ENCODE results near the gene PDZRN3. TPM values are rescaled to one million over a fixed set of nuclear protein-coding genes. Genes with fewer than 3 reads are reported as not detected.

Gene PDZRN3
- total and polyA plus RNA-seq, 2 of the 13 experiments (the other 11 are each of a cell fraction or from before 2014, with no cell fraction given): not detected

- H3K27me3 ChIP-seq (ENCODE audit: control insufficient read depth in 1 of 2, insufficient read depth in 2 of 2, low read length in 2 of 2): no peaks in the 10 kb centered on the region
- H3K27ac ChIP-seq (ENCODE audit: extremely low read length, insufficient read depth, low read length): no peak overlapping the region
- ChIA-PET POLR2A (no interaction called here), CTCF (ENCODE audit: low intra/inter-chr PET ratio, low total read pairs) (no interaction called here)
- H3K4me2 ChIP-seq (ENCODE audit: low read depth, low read length): no peak overlapping the region
- intact Hi-C loops (cut with micrococcal nuclease; ENCODE audit: unreplicated experiment): no loop called here
- H3K9me3 ChIP-seq (ENCODE audit: low read length): no peaks in the 10 kb centered on the region
- FAIRE-seq (no peak), DNase-seq (ENCODE audit: low spot score) (no peak), ATAC-seq (no peak)
- no peaks in the 10 kb centered on the region for H3K79me2 ChIP-seq (ENCODE audit: insufficient read depth, low read length)
- no peaks in the 10 kb centered on the region for H4K20me1 ChIP-seq (ENCODE audit: insufficient read depth, low read length)
- no peak overlapping the region for H2AFZ ChIP-seq (ENCODE audit: low read length)
- TF ChIP-seq SP1 (IDR thresholded peaks at IDR 0.05) (no peak), SP1 (CRISPR knock-in tag; IDR thresholded peaks at IDR 0.05) (no peak), ZSCAN12 (CRISPR knock-in tag; IDR thresholded peaks at IDR 0.05) (no peak), ERF (CRISPR knock-in tag; IDR thresholded peaks at IDR 0.05) (no peak), ZNF335 (CRISPR knock-in tag; IDR thresholded peaks at IDR 0.05) (no peak), FOXA1 (IDR thresholded peaks at IDR 0.05) (no peak), FOXA1 (CRISPR knock-in tag; IDR thresholded peaks at IDR 0.05) (no peak), ARHGAP35 (CRISPR knock-in tag; IDR thresholded peaks at IDR 0.05; ENCODE audit: borderline replicate concordance) (no peak), CREM (IDR thresholded peaks at IDR 0.05) (no peak), CREM (CRISPR knock-in tag; IDR thresholded peaks at IDR 0.05) (no peak)
- no TSS peak for BruUV-seq (replicated peaks)
- in situ Hi-C loops (cut with HindIII; ENCODE audit: extremely low pct_ligation_motif_present, low pct_unique_long_range_greater_than_20kb): no loop called here
- H3K36me3 ChIP-seq (replicated peaks in 1 of 2; ENCODE audit: control insufficient read depth in 1 of 2, insufficient read depth in 2 of 2, low read length in 2 of 2): no peaks in the 10 kb centered on the region
- H3K4me3 ChIP-seq (replicated peaks in 1 of 3; ENCODE audit: insufficient read depth in 1 of 3, low read depth in 2 of 3, low read length in 3 of 3): no peak overlapping the region
- H3K9ac ChIP-seq (ENCODE audit: insufficient read depth, low read depth, low read length): no peak overlapping the region
- no peaks in the 10 kb centered on the region for H3K4me1 ChIP-seq (ENCODE audit: insufficient read depth, low read length)
These were observed 87.8 kb downstream of the PDZRN3 start for GRCh38 chr3:73536952-73537351.

GRCh38 chr3:73536336-73536895 lies 88.3 kb downstream of the PDZRN3 start:
- BruUV-seq (replicated peaks): no TSS peak
- FAIRE-seq: no peak
- ChIA-PET POLR2A (no interaction called here), CTCF (ENCODE audit: low intra/inter-chr PET ratio, low total read pairs) (no interaction called here)
- Histone ChIP-seq H3K9ac (ENCODE audit: insufficient read depth, low read depth, low read length) (no peak overlapping the region), H3K4me2 (ENCODE audit: low read depth, low read length) (no peak overlapping the region), H2AFZ (ENCODE audit: low read length) (no peak overlapping the region), H3K4me3 (replicated peaks in 1 of 3; ENCODE audit: insufficient read depth in 1 of 3, low read depth in 2 of 3, low read length in 3 of 3) (no peak overlapping the region), H3K27me3 (ENCODE audit: control insufficient read depth in 1 of 2, insufficient read depth in 2 of 2, low read length in 2 of 2) (no peaks in the 10 kb centered on the region), H3K27ac (ENCODE audit: extremely low read length, insufficient read depth, low read length) (no peak overlapping the region), H3K4me1 (ENCODE audit: insufficient read depth, low read length) (no peaks in the 10 kb centered on the region), H3K36me3 (replicated peaks in 1 of 2; ENCODE audit: control insufficient read depth in 1 of 2, insufficient read depth in 2 of 2, low read length in 2 of 2) (no peaks in the 10 kb centered on the region), H3K9me3 (ENCODE audit: low read length) (no peaks in the 10 kb centered on the region), H4K20me1 (ENCODE audit: insufficient read depth, low read length) (no peaks in the 10 kb centered on the region), H3K79me2 (ENCODE audit: insufficient read depth, low read length) (no peaks in the 10 kb centered on the region)
- ATAC-seq: no peak
- intact Hi-C loops (cut with micrococcal nuclease; ENCODE audit: unreplicated experiment): no loop called here
- DNase-seq (ENCODE audit: low spot score): no peak
- 24% methylated on average over 4 of the region's 4 CpGs for WGBS (ENCODE audit: low lambda C conversion rate)
- in situ Hi-C loops (cut with HindIII; ENCODE audit: extremely low pct_ligation_motif_present, low pct_unique_long_range_greater_than_20kb): no loop called here
- TF ChIP-seq, protein P1, sequence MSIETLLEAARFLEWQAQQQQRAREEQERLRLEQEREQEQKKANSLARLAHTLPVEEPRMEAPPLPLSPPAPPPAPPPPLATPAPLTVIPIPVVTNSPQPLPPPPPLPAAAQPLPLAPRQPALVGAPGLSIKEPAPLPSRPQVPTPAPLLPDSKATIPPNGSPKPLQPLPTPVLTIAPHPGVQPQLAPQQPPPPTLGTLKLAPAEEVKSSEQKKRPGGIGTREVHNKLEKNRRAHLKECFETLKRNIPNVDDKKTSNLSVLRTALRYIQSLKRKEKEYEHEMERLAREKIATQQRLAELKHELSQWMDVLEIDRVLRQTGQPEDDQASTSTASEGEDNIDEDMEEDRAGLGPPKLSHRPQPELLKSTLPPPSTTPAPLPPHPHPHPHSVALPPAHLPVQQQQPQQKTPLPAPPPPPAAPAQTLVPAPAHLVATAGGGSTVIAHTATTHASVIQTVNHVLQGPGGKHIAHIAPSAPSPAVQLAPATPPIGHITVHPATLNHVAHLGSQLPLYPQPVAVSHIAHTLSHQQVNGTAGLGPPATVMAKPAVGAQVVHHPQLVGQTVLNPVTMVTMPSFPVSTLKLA (IDR thresholded peaks at IDR 0.05): peak; percentile 67
- TF ChIP-seq, protein P2, sequence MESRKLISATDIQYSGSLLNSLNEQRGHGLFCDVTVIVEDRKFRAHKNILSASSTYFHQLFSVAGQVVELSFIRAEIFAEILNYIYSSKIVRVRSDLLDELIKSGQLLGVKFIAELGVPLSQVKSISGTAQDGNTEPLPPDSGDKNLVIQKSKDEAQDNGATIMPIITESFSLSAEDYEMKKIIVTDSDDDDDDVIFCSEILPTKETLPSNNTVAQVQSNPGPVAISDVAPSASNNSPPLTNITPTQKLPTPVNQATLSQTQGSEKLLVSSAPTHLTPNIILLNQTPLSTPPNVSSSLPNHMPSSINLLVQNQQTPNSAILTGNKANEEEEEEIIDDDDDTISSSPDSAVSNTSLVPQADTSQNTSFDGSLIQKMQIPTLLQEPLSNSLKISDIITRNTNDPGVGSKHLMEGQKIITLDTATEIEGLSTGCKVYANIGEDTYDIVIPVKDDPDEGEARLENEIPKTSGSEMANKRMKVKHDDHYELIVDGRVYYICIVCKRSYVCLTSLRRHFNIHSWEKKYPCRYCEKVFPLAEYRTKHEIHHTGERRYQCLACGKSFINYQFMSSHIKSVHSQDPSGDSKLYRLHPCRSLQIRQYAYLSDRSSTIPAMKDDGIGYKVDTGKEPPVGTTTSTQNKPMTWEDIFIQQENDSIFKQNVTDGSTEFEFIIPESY (CRISPR knock-in tag; IDR thresholded peaks at IDR 0.05): no peak

Measured in HepG2 (cell line).